Body of pancreas (tissue), 4 donors: Measurements from ENCODE around the gene TEX14. TPM values are rescaled to one million over a fixed set of nuclear protein-coding genes. Genes with fewer than 3 reads are reported as not detected.

Source experiments
- ATAC-seq: fragments of 150-250 bp; one replicate; pipeline ENCODE4 v1.9.1; 2016
- DNase-seq, 4 donors: peaks; one replicate each; pipeline ENCODE4 v3.0.0-alpha.2; 2019
- H3K27ac ChIP-seq, 4 donors: fragments of 200-600 bp; sonication (generic); 1 replicate in 3 of 4; 2 replicates in 1 of 4; pipeline versions ENCODE4 v1.5.1 to v1.6.1; 2016 to 2019; ENCODE audit warnings: mild to moderate bottlenecking in 1 of 4, mixed read lengths in 1 of 4, moderate library complexity in 1 of 4
- H3K27me3 ChIP-seq, 2 donors: fragments of 200-600 bp; sonication (generic); one replicate each; pipeline ENCODE4 v1.6.0; 2016; ENCODE audit warnings: mild to moderate bottlenecking in 1 of 2
- H3K36me3 ChIP-seq, 2 donors: fragments of 200-600 bp; sonication (generic); replicated peaks in 1 of 2; 2 replicates each; pipeline ENCODE4 v1.5.1; 2016; ENCODE audit warnings: low read depth in 2 of 2; ENCODE audit not compliant: insufficient read depth in 1 of 2
- H3K4me1 ChIP-seq: fragments of 200-600 bp; sonication (generic); one replicate; pipeline ENCODE4 v1.6.0; 2016
- H3K4me3 ChIP-seq, 2 donors: fragments of 200-600 bp; sonication (generic); 1 replicate in 1 of 2; 2 replicates in 1 of 2; pipeline ENCODE4 v1.5.1; 2016 to 2019
- H3K9me3 ChIP-seq, 3 donors: fragments of 200-600 bp; sonication (generic); 1 replicate in 2 of 3; 2 replicates in 1 of 3; pipeline ENCODE4 v1.5.1; 2016
- CTCF ChIP-seq, 7 experiments: fragments of 450-650 bp in 4 of 7; fragments of 200-600 bp in 3 of 7; sonication (generic) in 3 of 7; IDR thresholded peaks; one replicate each; pipeline ENCODE4 v1.5.1; 2016 to 2019; ENCODE audit warnings: antibody characterized with exemption in 7 of 7
- POLR2A ChIP-seq, 3 donors: fragments of 450-650 bp; IDR thresholded peaks; one replicate each; pipeline ENCODE4 v1.6.1; 2016; ENCODE audit warnings: antibody characterized with exemption in 3 of 3, mild to moderate bottlenecking in 2 of 3
- WGBS, 2 donors: methylation state at CpG; one replicate each; pipeline ENCODE4 v1.1.5; 2017; 5-methylcytosine and 5-hydroxymethylcytosine counted together
- intact Hi-C: fragments of 100-400 bp; cut with DNase I; formaldehyde crosslinking; loops from one replicate; pipeline ENCODE4 v1.15.1; 2023
- total RNA-seq, 2 donors: library from RNA; depleted of rRNA; stranded (reverse); fragments of >200 nt; gene quantifications; one replicate each; pipeline ENCODE4 v1.1.0, GENCODE V29; 2016

The TEX14 gene
- total RNA-seq, 2 donors from 2014 or later: 0.26 TPM; not detected in 1

- WGBS, 2 donors: 46 to 51% methylated on average over 4 of the region's 4 CpGs
- Histone ChIP-seq H3K4me3 (no peak overlapping the region), H3K9me3 (no peaks in the 10 kb centered on the region), H3K36me3 (no peaks in the 10 kb centered on the region), H3K4me1 (no peaks in the 10 kb centered on the region), H3K27ac (no peak overlapping the region), H3K27me3 (no peaks in the 10 kb centered on the region)
- no peak for TF ChIP-seq POLR2A (IDR thresholded peaks at IDR 0.05)
- no peak for TF ChIP-seq CTCF (IDR thresholded peaks at IDR 0.05)
- ATAC-seq (no peak), DNase-seq (no peak)
- intact Hi-C loops: no loop called here
Measured at GRCh38 chr17:58640202-58640601, 51.6 kb downstream of the TEX14 start.

- intact Hi-C loops: no loop called here
- H3K9me3 ChIP-seq: no peaks in the 10 kb centered on the region
- no peak overlapping the region for H3K4me3 ChIP-seq
- ATAC-seq: no peak
- H3K36me3 ChIP-seq: no peaks in the 10 kb centered on the region
- H3K4me1 ChIP-seq: no peaks in the 10 kb centered on the region
- no peak for DNase-seq
- 42 to 51% methylated on average over 5 to 6 of the region's 6 CpGs for WGBS, 2 donors
- no peak overlapping the region for H3K27ac ChIP-seq
- no peaks in the 10 kb centered on the region for H3K27me3 ChIP-seq
- TF ChIP-seq POLR2A (IDR thresholded peaks at IDR 0.05): no peak
- TF ChIP-seq CTCF (IDR thresholded peaks at IDR 0.05): no peak
Measured at GRCh38 chr17:58639681-58640080, 52.2 kb downstream of the TEX14 start.

- intact Hi-C loops: no loop called here
- TF ChIP-seq POLR2A (IDR thresholded peaks at IDR 0.05) (no peak), CTCF (IDR thresholded peaks at IDR 0.05) (no peak)
- Histone ChIP-seq H3K9me3 (no peaks in the 10 kb centered on the region), H3K4me3 (no peak overlapping the region), H3K27ac (no peak overlapping the region), H3K27me3 (no peaks in the 10 kb centered on the region), H3K4me1 (peaks cover 3% of the 10 kb centered on the region), H3K36me3 (no peaks in the 10 kb centered on the region)
- ATAC-seq (no peak), DNase-seq (no peak)
- WGBS, 2 donors: 69 to 78% methylated on average over 12 of the region's 12 CpGs
Measured at GRCh38 chr17:58637011-58637570, 54.8 kb downstream of the TEX14 start.

GRCh38 chr17:58632324-58633314 lies 59.2 kb downstream of the TEX14 start:
- intact Hi-C loops: no loop called here
- no peak overlapping the region for H3K4me3 ChIP-seq
- ATAC-seq: no peak
- 71 to 74% methylated on average over 20 of the region's 20 CpGs for WGBS, 2 donors
- peak overlapping the region; percentile 64 to 87 (median 76) for H3K27ac ChIP-seq
- H3K9me3 ChIP-seq: no peaks in the 10 kb centered on the region
- peak in 1 of 4 donors; percentile 21 for DNase-seq
- TF ChIP-seq CTCF (IDR thresholded peaks at IDR 0.05): no peak
- no peak for TF ChIP-seq POLR2A (IDR thresholded peaks at IDR 0.05)
- no peaks in the 10 kb centered on the region for H3K36me3 ChIP-seq
- H3K27me3 ChIP-seq: no peaks in the 10 kb centered on the region
- peaks cover 8% of the 10 kb centered on the region for H3K4me1 ChIP-seq
